ENCODE measurements around the gene CBLB. TPM values are rescaled to one million over a fixed set of nuclear protein-coding genes. Genes with fewer than 3 reads are reported as not detected.

Gene CBLB
- total RNA-seq, 1 donor from 2014 or later: 57.0 TPM

DNA sequence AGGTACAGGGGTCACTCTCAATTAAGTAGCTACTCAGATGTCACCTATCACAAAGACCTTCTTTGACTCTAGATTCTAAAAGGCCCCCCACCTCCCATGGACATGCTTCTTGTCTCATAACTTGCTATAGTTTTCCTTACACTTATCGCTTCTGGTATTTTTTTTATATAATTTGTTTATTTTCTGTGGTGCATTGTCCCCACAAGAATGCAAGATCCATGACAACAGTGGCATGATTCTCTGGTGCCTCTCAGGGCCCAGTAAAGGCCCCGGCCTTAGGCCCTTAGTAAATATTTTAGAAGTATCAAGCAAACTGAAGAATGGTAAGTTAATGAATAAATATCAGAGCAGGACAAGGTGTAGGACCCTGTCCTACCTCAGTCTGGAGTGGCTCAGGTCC, 248.6 kb downstream of the CBLB start:
- TF ChIP-seq, protein P1, sequence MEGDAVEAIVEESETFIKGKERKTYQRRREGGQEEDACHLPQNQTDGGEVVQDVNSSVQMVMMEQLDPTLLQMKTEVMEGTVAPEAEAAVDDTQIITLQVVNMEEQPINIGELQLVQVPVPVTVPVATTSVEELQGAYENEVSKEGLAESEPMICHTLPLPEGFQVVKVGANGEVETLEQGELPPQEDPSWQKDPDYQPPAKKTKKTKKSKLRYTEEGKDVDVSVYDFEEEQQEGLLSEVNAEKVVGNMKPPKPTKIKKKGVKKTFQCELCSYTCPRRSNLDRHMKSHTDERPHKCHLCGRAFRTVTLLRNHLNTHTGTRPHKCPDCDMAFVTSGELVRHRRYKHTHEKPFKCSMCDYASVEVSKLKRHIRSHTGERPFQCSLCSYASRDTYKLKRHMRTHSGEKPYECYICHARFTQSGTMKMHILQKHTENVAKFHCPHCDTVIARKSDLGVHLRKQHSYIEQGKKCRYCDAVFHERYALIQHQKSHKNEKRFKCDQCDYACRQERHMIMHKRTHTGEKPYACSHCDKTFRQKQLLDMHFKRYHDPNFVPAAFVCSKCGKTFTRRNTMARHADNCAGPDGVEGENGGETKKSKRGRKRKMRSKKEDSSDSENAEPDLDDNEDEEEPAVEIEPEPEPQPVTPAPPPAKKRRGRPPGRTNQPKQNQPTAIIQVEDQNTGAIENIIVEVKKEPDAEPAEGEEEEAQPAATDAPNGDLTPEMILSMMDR (conservative IDR thresholded peaks at IDR 0.05): no peak
- no peaks in the 10 kb centered on the region for H3K36me3 Mint-ChIP-seq

DNA sequence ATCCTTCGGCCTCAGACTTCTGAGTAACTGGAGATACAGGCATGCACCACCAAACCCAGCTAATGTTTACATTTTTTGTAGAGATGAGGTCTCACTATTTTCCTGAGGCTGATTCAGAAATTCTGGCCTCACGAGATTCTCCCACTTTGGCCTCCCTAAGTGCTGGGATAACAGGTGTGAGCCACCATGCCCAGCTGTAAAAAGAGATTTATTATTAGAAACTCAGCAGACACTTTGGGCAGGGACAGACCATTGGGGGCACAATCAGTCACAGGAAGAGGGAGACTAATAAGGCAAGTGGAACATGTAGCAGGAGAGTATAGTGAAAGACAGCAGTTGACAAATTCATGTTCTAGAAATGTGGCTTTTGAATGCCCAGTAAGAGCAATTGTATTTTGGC, 249.2 kb downstream of the CBLB start:
- peaks cover 10% of the 10 kb centered on the region for H3K4me1 Mint-ChIP-seq (ENCODE audit: unreplicated experiment)
- H3K36me3 Mint-ChIP-seq: no peaks in the 10 kb centered on the region
- no peak overlapping the region for H3K27ac Mint-ChIP-seq
- no peaks in the 10 kb centered on the region for H3K27me3 Mint-ChIP-seq
- TF ChIP-seq, protein P1 (conservative IDR thresholded peaks at IDR 0.05): no peak
- DNase-seq (ENCODE audit: extremely low spot score, unreplicated experiment): no peak
- H3K4me3 Mint-ChIP-seq: no peak overlapping the region
- H3K9me3 Mint-ChIP-seq: no peaks in the 10 kb centered on the region

More for the DNA sequence above, 248.6 kb downstream of the CBLB start:
- DNase-seq (ENCODE audit: extremely low spot score, unreplicated experiment): no peak
- H3K4me1 Mint-ChIP-seq (ENCODE audit: unreplicated experiment): peaks cover 10% of the 10 kb centered on the region
- no peaks in the 10 kb centered on the region for H3K27me3 Mint-ChIP-seq
- H3K4me3 Mint-ChIP-seq: no peak overlapping the region
- no peak overlapping the region for H3K27ac Mint-ChIP-seq
- H3K9me3 Mint-ChIP-seq: no peaks in the 10 kb centered on the region

DNA sequence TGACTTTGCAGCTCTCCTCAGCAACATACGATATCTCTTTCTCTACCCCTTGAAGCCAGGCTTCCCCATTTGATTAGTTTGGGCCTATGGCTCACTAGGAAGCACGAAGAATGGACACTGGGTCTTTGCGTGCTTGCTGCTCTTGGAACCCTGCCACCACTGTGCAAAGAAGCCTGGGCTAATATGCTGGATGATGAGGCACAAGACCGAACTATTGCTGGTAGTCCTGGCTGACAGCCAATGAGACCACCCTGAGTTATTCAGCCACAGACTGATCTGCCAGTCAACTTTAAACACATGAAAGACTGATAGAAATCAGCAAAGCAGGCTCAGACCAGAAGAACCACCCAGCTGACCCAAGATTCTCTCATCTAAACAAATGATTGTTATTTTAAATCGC, 250.3 kb downstream of the CBLB start:
- no peaks in the 10 kb centered on the region for H3K9me3 Mint-ChIP-seq
- no peaks in the 10 kb centered on the region for H3K27me3 Mint-ChIP-seq
- H3K4me3 Mint-ChIP-seq: no peak overlapping the region

GRCh38 chr3:105616374-105617121, 252.3 kb downstream of the CBLB start:
- no peaks in the 10 kb centered on the region for H3K27me3 Mint-ChIP-seq
- TF ChIP-seq, protein P1 (conservative IDR thresholded peaks at IDR 0.05): no peak
- no peak for DNase-seq (ENCODE audit: extremely low spot score, unreplicated experiment)
- no peak overlapping the region for H3K4me3 Mint-ChIP-seq
- peaks cover 19% of the 10 kb centered on the region for H3K4me1 Mint-ChIP-seq (ENCODE audit: unreplicated experiment)
- H3K27ac Mint-ChIP-seq: no peak overlapping the region
- H3K36me3 Mint-ChIP-seq: no peaks in the 10 kb centered on the region
- H3K9me3 Mint-ChIP-seq: no peaks in the 10 kb centered on the region

More for the DNA sequence above, 250.3 kb downstream of the CBLB start:
- Mint-ChIP-seq H3K27ac (no peak overlapping the region), H3K36me3 (no peaks in the 10 kb centered on the region), H3K4me1 (ENCODE audit: unreplicated experiment) (peaks cover 10% of the 10 kb centered on the region)
- TF ChIP-seq, protein P1 (conservative IDR thresholded peaks at IDR 0.05): no peak
- DNase-seq (ENCODE audit: extremely low spot score, unreplicated experiment): no peak

DNA sequence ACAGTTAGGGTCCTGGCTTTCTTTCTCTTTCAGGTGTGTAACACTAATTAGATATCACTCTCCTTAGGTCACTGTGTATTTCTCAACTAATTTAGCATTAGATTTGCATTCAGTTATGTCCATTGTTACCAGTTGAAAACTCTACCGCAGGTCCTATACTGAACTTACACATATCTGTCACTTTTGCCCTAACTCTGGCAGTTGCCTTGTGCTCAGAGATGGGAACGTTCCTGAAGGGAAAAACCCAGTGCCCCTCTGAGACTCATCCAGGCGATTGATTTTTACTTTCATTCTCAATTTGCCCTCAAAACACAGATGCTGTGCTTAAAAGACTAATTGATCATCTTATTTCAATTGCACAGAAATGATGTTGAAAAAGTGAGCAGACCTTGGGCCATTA, 253.0 kb downstream of the CBLB start:
- Mint-ChIP-seq H3K27ac (no peak overlapping the region), H3K4me3 (no peak overlapping the region), H3K27me3 (no peaks in the 10 kb centered on the region), H3K9me3 (no peaks in the 10 kb centered on the region), H3K36me3 (no peaks in the 10 kb centered on the region), H3K4me1 (ENCODE audit: unreplicated experiment) (peaks cover 23% of the 10 kb centered on the region)
- TF ChIP-seq, protein P1 (conservative IDR thresholded peaks at IDR 0.05): no peak
- DNase-seq (ENCODE audit: extremely low spot score, unreplicated experiment): no peak
